GM12892 (cell line): ENCODE results near the gene HTT.

Experiments used
- DNase-seq: peaks from one replicate; pipeline ENCODE4 v3.0.0; 2011; ENCODE audit not compliant: insufficient read length
- FAIRE-seq: peaks from 2 replicates; lab custom pipeline; 2011; peaks lifted over from hg19 to GRCh38; lab: Jason Lieb, UNC
- POLR2A ChIP-seq: IDR thresholded peaks from 2 replicates; pipeline ENCODE4 v1.6.1; 2011; ENCODE audit warnings: low read depth, low read length, control low read depth
- POLR2AphosphoS5 ChIP-seq: IDR thresholded peaks from 2 replicates; pipeline ENCODE4 v1.6.1; 2011; ENCODE audit warnings: low read depth, low read length, control low read depth
- TAF1 ChIP-seq: IDR thresholded peaks from 2 replicates; pipeline ENCODE4 v1.6.1; 2011; ENCODE audit warnings: low read depth, mild to moderate bottlenecking, control low read depth, low read length, borderline replicate concordance

HTT gene

GRCh38 chr4:3239998-3240920 is 165.8 kb downstream of the HTT start:
- no peak for TF ChIP-seq TAF1
- TF ChIP-seq POLR2A = no peak
- no peak for TF ChIP-seq POLR2AphosphoS5
- FAIRE-seq = no peak
- DNase-seq = no peak

- TF ChIP-seq TAF1 = no peak
- TF ChIP-seq POLR2AphosphoS5 = no peak
- no peak for TF ChIP-seq POLR2A
- DNase-seq (no peak), FAIRE-seq (no peak)
Observed at GRCh38 chr4:3240936-3241522, 166.5 kb downstream of the HTT start.

- TF ChIP-seq POLR2A (no peak), TAF1 (no peak), POLR2AphosphoS5 (no peak)
- FAIRE-seq = no peak
Observed at GRCh38 chr4:3241898-3242524, 167.5 kb downstream of the HTT start.

GRCh38 chr4:3243136-3243780 is 168.8 kb downstream of the HTT start:
- TF ChIP-seq TAF1 = no peak
- no peak for TF ChIP-seq POLR2AphosphoS5
- no peak for TF ChIP-seq POLR2A
- DNase-seq (no peak), FAIRE-seq (no peak)

More at GRCh38 chr4:3241898-3242524, 167.5 kb downstream of the HTT start:
- DNase-seq = no peak

- TF ChIP-seq POLR2A = no peak
- 0 out of 2 replicates have a peak, but pooled peaks have one; percentile 10 for TF ChIP-seq POLR2AphosphoS5
- DNase-seq = no peak
- no peak for FAIRE-seq
Observed at GRCh38 chr4:3244002-3244401, 169.5 kb downstream of the HTT start.

GRCh38 chr4:3244747-3245146 is 170.3 kb downstream of the HTT start:
- no peak for FAIRE-seq

GRCh38 chr4:3245676-3246075 is 171.2 kb downstream of the HTT start:
- FAIRE-seq = no peak
- no peak for DNase-seq
- TF ChIP-seq POLR2A (no peak), POLR2AphosphoS5 (no peak), TAF1 (no peak)

More at GRCh38 chr4:3244747-3245146, 170.3 kb downstream of the HTT start:
- TF ChIP-seq TAF1 = no peak
- TF ChIP-seq POLR2AphosphoS5 = 0 out of 2 replicates have a peak, but pooled peaks have one; percentile 9
- no peak for TF ChIP-seq POLR2A
- DNase-seq = no peak

- no peak for TF ChIP-seq POLR2A
- no peak for TF ChIP-seq POLR2AphosphoS5
- TF ChIP-seq TAF1 = no peak
- DNase-seq (no peak), FAIRE-seq (no peak)
Observed at GRCh38 chr4:3246458-3247398, 172.2 kb downstream of the HTT start.

GRCh38 chr4:3247399-3248177 is 173.1 kb downstream of the HTT start:
- FAIRE-seq (no peak), DNase-seq (no peak)
- TF ChIP-seq TAF1 (no peak), POLR2AphosphoS5 (no peak), POLR2A (no peak)
